ENCODE results near the gene KIF12. TPM values are rescaled to one million over a fixed set of nuclear protein-coding genes. Genes with fewer than 3 reads are reported as not detected.

The KIF12 gene
- total and polyA plus RNA-seq, 2 of the 8 experiments (the other 6 are each of a cell fraction or from before 2014, with no cell fraction given) = 2.9 to 3.9 TPM

GRCh38 chr9:114086009-114086408 is 13.1 kb downstream of the KIF12 start:
- Histone ChIP-seq H3K27me3 (replicated peaks in 1 of 4; ENCODE audit: control insufficient read depth in 3 of 4, extremely low read depth in 1 of 4, insufficient read depth in 3 of 4, low read length in 3 of 4) (no peaks in the 10 kb centered on the region; a peak in 2 of 7 replicates), H3K27ac (ENCODE audit: low read depth, low read length) (no peak overlapping the region), H3K9me3 (ENCODE audit: insufficient read depth in 2 of 2, low read depth in 1 of 2, low read length in 1 of 2) (no peaks in the 10 kb centered on the region), H3K79me1 (ENCODE audit: low read depth, low read length) (no peaks in the 10 kb centered on the region), H4K20me1 (replicated peaks in 1 of 2; ENCODE audit: control insufficient read depth in 1 of 2, insufficient read depth in 2 of 2, low read length in 2 of 2) (peaks cover 0 to 1% of the 10 kb centered on the region in 2 experiments), H3K18ac (ENCODE audit: extremely low read depth, low read length) (no peak overlapping the region), H4K91ac (replicated peaks; ENCODE audit: insufficient read length, low read length) (no peak overlapping the region), H3K79me2 (ENCODE audit: control insufficient read depth in 1 of 2, insufficient read depth in 2 of 2, low read length in 2 of 2) (no peaks in the 10 kb centered on the region), H4K8ac (ENCODE audit: extremely low read depth, insufficient read depth, low read length) (no peak overlapping the region), H2BK20ac (ENCODE audit: low read length) (no peak overlapping the region), H2BK15ac (ENCODE audit: low read length) (no peak overlapping the region), H3K56ac (replicated peaks; ENCODE audit: insufficient read length, low read depth, low read length) (no peak overlapping the region), H2BK12ac (ENCODE audit: low read depth, low read length) (no peak overlapping the region), H3K4me3 (ENCODE audit: extremely low read depth in 1 of 4, insufficient read depth in 2 of 4, low read depth in 3 of 4, low read length in 4 of 4) (no peak overlapping the region), H3K36me3 (ENCODE audit: control insufficient read depth in 2 of 4, insufficient read depth in 4 of 4, low read length in 3 of 4) (no peaks in the 10 kb centered on the region), H3K4me2 (ENCODE audit: insufficient read depth in 1 of 2, low read depth in 2 of 2, low read length in 2 of 2) (no peak overlapping the region), H2BK5ac (ENCODE audit: low read depth, low read length) (no peak overlapping the region), H4K5ac (ENCODE audit: insufficient read length, low read depth, low read length) (no peak overlapping the region), H3K23me2 (ENCODE audit: low read depth, low read length) (no peaks in the 10 kb centered on the region), H2AK5ac (ENCODE audit: low read depth, low read length) (no peak overlapping the region), H2BK120ac (replicated peaks; ENCODE audit: low read depth, low read length) (no peak overlapping the region), H3K9ac (replicated peaks in 1 of 4; ENCODE audit: extremely low read depth in 1 of 4, low read depth in 3 of 4, low read length in 3 of 4) (no peak overlapping the region), H3K14ac (ENCODE audit: insufficient read length) (no peak overlapping the region), H3K23ac (ENCODE audit: insufficient read length) (no peak overlapping the region), H3K4ac (replicated peaks; ENCODE audit: insufficient read length, low read depth, low read length) (no peak overlapping the region), H2AFZ (ENCODE audit: low read length) (no peak overlapping the region), H3K4me1 (replicated peaks in 1 of 4; ENCODE audit: control insufficient read depth in 3 of 4, insufficient read depth in 4 of 4, low read length in 3 of 4) (0 out of 7 replicates have a peak, but pooled peaks cover 0 to 2% (median 0%) of the 10 kb centered on the region in 4 experiments)
- 86% methylated on average over 6 of the region's 6 CpGs; no CpG with 5 or more reads in 1 of the 2 experiments for WGBS, 2 experiments (ENCODE audit: extremely low coverage in 1 of 2, insufficient coverage in 1 of 2, insufficient read length in 1 of 2, insufficient replicate concordance in 2 of 2, low coverage in 1 of 2, low lambda C conversion rate in 2 of 2, missing lambda C conversion rate in 1 of 2)
- ChIA-PET POLR2A (ENCODE audit: partially characterized antibody) (no interaction called here), CTCF (ENCODE audit: partially characterized antibody) (interaction anchor here (1.0 to 10.3 kb wide), 6 partner anchors 9 to 205 kb away, joined by 4 to 144 read pairs (median 62); partner anchors contain the start of gene KIF12)
- TF ChIP-seq CEBPB (IDR thresholded peaks at IDR 0.05; ENCODE audit: low read depth, low read length) (no peak), CBX8 (IDR thresholded peaks at IDR 0.05; ENCODE audit: borderline replicate concordance, low read depth, low read length) (no peak), CTCF (IDR thresholded peaks at IDR 0.05; ENCODE audit: control extremely low read depth in 1 of 3, insufficient read depth in 1 of 3, low read depth in 1 of 3, low read length in 3 of 3) (0 out of 4 replicates have a peak, but pooled peaks of 1 of the 3 experiments have one; percentile 1), GTF2F1 (IDR thresholded peaks at IDR 0.05; ENCODE audit: borderline replicate concordance, low read depth, low read length) (no peak)
- DNase-seq (ENCODE audit: low read depth in 1 of 2, low spot score in 2 of 2) (no peak), FAIRE-seq (no peak)

Measured in H1 (cell line).